HEK293 (cell line): ENCODE data around the gene SHISAL2B.

Experiments
- GLIS1 ChIP-seq: fragments of 450-650 bp; formaldehyde crosslinking; IDR thresholded peaks from 2 replicates; pipeline ENCODE4 v1.5.1; 2016; ENCODE audit warnings: missing biosample characterization, missing genetic modification characterization
- HOXC10 ChIP-seq: sonication (generic); formaldehyde crosslinking; IDR thresholded peaks from 2 replicates; pipeline ENCODE4 v1.8.1; 2023; ENCODE audit warnings: mild to moderate bottlenecking, missing genetic modification reagents
- KLF1 ChIP-seq: fragments of 450-650 bp; formaldehyde crosslinking; IDR thresholded peaks from 2 replicates; pipeline ENCODE4 v1.5.1; 2016; ENCODE audit warnings: missing biosample characterization, missing genetic modification characterization
- TCF7L2 ChIP-seq: IDR thresholded peaks from 2 replicates; pipeline ENCODE4 v1.6.1; 2011; ENCODE audit warnings: low read depth, mild to moderate bottlenecking, inconsistent platforms, low read length, moderate library complexity, borderline replicate concordance
- YY1 ChIP-seq: fragments of 450-650 bp; formaldehyde crosslinking; IDR thresholded peaks from 2 replicates; pipeline ENCODE4 v1.5.1; 2018; ENCODE audit warnings: missing biosample characterization, missing genetic modification characterization
- ZNF24 ChIP-seq: fragments of 450-650 bp; formaldehyde crosslinking; IDR thresholded peaks from 2 replicates; pipeline ENCODE4 v1.5.1; 2016; ENCODE audit warnings: missing biosample characterization, missing genetic modification characterization
- ZNF596 ChIP-seq: fragments of 450-650 bp; IDR thresholded peaks from 2 replicates; pipeline ENCODE4 v1.5.0; 2018; ENCODE audit warnings: missing biosample characterization, mild to moderate bottlenecking, missing genetic modification characterization, moderate library complexity
- ZNF677 ChIP-seq: fragments of 450-650 bp; IDR thresholded peaks from 2 replicates; pipeline ENCODE4 v1.5.0; 2018; ENCODE audit warnings: missing biosample characterization, mild to moderate bottlenecking, missing genetic modification characterization, moderate library complexity
- ZNF76 ChIP-seq: fragments of 450-650 bp; formaldehyde crosslinking; IDR thresholded peaks from 2 replicates; pipeline ENCODE4; 2016; ENCODE audit warnings: low read depth, missing biosample characterization, missing genetic modification characterization, borderline replicate concordance
- TF ChIP-seq, protein P1 (sequence below): fragments of 450-650 bp; formaldehyde crosslinking; IDR thresholded peaks from 2 replicates; pipeline ENCODE4 v1.5.1; 2016; ENCODE audit warnings: missing biosample characterization, missing genetic modification characterization
- TF ChIP-seq, protein P2 (sequence below): fragments of 450-650 bp; formaldehyde crosslinking; IDR thresholded peaks from 2 replicates; pipeline ENCODE4 v1.5.1; 2016; ENCODE audit warnings: missing biosample characterization, missing genetic modification characterization
- TF ChIP-seq, protein P3 (sequence below): fragments of 450-650 bp; formaldehyde crosslinking; IDR thresholded peaks from 2 replicates; pipeline ENCODE4 v1.5.1; 2016; ENCODE audit warnings: missing biosample characterization, missing genetic modification characterization

DNA sequence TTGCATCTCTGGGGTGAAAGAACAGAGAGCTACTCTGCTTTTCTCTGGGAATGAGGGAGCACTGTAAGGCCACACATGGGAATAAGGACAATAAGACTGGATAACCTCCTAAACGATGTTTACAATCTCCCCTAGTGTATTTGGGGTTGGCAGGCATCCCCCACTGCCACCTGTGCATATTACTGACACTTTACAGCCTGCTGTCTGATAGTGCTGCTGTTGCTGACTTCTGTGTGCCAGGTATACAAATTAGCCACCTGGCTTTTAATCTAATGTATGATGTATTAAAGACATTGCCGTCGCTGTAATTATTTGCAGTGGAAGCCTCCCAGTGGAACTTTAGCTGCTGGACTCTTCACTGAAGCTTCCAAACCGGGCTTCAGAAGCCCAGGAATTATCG, 4.4 kb upstream of the SHISAL2B start:
- no peak for TF ChIP-seq TCF7L2
- TF ChIP-seq GLIS1, result no peak
- no peak for TF ChIP-seq ZNF677 (tag by site-specific recombination)
- TF ChIP-seq, protein P1, sequence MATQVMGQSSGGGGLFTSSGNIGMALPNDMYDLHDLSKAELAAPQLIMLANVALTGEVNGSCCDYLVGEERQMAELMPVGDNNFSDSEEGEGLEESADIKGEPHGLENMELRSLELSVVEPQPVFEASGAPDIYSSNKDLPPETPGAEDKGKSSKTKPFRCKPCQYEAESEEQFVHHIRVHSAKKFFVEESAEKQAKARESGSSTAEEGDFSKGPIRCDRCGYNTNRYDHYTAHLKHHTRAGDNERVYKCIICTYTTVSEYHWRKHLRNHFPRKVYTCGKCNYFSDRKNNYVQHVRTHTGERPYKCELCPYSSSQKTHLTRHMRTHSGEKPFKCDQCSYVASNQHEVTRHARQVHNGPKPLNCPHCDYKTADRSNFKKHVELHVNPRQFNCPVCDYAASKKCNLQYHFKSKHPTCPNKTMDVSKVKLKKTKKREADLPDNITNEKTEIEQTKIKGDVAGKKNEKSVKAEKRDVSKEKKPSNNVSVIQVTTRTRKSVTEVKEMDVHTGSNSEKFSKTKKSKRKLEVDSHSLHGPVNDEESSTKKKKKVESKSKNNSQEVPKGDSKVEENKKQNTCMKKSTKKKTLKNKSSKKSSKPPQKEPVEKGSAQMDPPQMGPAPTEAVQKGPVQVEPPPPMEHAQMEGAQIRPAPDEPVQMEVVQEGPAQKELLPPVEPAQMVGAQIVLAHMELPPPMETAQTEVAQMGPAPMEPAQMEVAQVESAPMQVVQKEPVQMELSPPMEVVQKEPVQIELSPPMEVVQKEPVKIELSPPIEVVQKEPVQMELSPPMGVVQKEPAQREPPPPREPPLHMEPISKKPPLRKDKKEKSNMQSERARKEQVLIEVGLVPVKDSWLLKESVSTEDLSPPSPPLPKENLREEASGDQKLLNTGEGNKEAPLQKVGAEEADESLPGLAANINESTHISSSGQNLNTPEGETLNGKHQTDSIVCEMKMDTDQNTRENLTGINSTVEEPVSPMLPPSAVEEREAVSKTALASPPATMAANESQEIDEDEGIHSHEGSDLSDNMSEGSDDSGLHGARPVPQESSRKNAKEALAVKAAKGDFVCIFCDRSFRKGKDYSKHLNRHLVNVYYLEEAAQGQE (tag by site-specific recombination), result no peak
- TF ChIP-seq ZNF24 (tag by site-specific recombination), result no peak
- TF ChIP-seq YY1 (tag by site-specific recombination), result no peak
- TF ChIP-seq, protein P2, sequence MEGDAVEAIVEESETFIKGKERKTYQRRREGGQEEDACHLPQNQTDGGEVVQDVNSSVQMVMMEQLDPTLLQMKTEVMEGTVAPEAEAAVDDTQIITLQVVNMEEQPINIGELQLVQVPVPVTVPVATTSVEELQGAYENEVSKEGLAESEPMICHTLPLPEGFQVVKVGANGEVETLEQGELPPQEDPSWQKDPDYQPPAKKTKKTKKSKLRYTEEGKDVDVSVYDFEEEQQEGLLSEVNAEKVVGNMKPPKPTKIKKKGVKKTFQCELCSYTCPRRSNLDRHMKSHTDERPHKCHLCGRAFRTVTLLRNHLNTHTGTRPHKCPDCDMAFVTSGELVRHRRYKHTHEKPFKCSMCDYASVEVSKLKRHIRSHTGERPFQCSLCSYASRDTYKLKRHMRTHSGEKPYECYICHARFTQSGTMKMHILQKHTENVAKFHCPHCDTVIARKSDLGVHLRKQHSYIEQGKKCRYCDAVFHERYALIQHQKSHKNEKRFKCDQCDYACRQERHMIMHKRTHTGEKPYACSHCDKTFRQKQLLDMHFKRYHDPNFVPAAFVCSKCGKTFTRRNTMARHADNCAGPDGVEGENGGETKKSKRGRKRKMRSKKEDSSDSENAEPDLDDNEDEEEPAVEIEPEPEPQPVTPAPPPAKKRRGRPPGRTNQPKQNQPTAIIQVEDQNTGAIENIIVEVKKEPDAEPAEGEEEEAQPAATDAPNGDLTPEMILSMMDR, result no peak
- no peak for TF ChIP-seq ZNF596 (tag by site-specific recombination)
- no peak for TF ChIP-seq HOXC10 (CRISPR knock-in tag)
- TF ChIP-seq, protein P3, sequence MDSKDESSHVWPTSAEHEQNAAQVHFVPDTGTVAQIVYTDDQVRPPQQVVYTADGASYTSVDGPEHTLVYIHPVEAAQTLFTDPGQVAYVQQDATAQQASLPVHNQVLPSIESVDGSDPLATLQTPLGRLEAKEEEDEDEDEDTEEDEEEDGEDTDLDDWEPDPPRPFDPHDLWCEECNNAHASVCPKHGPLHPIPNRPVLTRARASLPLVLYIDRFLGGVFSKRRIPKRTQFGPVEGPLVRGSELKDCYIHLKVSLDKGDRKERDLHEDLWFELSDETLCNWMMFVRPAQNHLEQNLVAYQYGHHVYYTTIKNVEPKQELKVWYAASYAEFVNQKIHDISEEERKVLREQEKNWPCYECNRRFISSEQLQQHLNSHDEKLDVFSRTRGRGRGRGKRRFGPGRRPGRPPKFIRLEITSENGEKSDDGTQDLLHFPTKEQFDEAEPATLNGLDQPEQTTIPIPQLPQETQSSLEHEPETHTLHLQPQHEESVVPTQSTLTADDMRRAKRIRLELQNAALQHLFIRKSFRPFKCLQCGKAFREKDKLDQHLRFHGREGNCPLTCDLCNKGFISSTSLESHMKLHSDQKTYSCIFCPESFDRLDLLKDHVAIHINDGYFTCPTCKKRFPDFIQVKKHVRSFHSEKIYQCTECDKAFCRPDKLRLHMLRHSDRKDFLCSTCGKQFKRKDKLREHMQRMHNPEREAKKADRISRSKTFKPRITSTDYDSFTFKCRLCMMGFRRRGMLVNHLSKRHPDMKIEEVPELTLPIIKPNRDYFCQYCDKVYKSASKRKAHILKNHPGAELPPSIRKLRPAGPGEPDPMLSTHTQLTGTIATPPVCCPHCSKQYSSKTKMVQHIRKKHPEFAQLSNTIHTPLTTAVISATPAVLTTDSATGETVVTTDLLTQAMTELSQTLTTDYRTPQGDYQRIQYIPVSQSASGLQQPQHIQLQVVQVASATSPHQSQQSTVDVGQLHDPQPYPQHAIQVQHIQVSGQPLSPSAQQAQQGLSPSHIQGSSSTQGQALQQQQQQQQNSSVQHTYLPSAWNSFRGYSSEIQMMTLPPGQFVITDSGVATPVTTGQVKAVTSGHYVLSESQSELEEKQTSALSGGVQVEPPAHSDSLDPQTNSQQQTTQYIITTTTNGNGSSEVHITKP, result no peak
- no peak for TF ChIP-seq ZNF76 (tag by site-specific recombination)
- TF ChIP-seq KLF1 (tag by site-specific recombination), result no peak
